GM19395 (cell line): ENCODE data around the gene ADAMTS2.

Source experiments
- ATAC-seq: cut with Tn5 transposase; IDR thresholded peaks from one replicate; pipeline ENCODE4 v1.9.1; 2021; ENCODE audit warnings: mild to moderate bottlenecking, moderate library complexity; ENCODE audit not compliant: unreplicated experiment

Gene ADAMTS2

GRCh38 chr5:179373101-179373934, 28.1 kb upstream of the ADAMTS2 start:
- no peak for ATAC-seq

DNA sequence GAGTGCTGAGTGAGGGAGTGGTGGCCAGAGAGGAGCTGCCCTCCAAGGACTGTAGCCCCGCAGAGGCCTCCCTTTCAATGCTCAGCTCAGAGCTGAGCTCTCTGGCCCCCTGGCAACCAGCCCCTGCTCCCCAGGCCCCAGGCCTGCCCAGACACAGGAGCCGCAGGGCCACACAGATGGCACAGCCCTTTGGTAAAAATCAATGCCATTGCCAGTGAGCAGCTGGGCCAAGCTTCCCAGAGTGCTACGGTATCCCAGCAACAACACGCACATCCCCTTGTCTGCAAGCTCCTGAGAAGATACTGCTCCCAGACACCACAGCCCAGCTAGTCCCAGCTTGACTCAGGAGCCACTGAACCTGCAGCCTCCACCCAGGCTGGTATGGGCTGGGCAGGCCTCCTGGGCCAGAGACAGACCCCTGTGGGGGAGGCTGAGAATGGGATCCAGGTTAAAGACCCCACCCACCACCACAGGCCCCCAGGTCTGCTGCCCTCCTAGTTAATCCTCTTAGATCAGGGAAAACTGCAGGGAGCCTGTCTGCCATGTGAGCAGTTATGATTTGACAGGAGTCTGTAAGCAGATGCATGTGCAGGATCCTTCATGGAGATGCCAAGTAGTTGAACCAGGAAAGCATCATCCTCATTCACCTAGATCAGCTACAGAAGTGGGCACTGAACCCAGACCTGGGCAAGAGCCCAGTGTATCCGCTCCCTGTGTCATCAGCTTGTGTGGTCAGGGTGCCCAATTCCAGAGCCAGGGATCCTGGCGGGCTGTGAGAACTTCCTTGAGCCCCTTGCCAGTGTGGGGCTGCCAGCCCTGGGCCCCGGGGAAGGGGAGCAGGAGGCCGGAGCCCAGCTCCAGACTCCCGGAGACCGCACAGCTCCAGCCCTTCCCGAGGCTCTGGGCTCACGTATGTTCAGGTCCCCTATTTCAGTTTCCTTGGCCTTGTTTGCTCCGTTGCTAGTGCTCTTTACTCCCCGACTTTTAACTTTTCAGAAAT, 26.7 kb upstream of the ADAMTS2 start:
- no peak for ATAC-seq

GRCh38 chr5:179371121-179371510, 25.9 kb upstream of the ADAMTS2 start:
- no peak for ATAC-seq

DNA sequence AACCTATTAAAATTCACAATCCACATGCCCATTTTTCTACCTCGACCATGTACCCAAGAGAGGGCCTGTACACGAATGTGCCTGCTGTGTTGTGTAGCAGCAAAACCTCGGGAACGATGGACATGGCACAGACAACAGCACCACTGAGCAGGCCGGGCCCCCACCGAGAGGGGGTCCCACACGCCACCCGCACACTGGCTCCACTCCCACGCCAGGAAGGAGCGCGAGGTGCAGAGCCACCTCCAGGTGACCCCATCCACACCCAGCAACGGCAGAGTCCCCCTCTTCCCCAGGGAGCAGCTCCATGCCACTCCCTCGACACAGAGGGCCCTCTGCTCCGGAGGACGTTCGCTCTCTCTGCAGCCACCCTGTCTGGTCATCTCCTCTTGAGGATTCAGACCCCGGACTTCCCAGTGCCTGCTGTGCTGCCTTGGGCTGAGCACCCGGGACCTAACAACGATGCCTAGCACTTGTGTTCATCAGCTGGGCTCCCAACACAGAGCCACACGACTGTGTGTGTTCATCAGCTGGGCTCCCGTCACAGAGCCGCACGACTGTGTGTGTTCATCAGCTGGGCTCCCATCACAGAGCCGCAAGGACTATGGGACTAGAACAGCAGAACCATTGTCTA, 25.3 kb upstream of the ADAMTS2 start:
- ATAC-seq = no peak

DNA sequence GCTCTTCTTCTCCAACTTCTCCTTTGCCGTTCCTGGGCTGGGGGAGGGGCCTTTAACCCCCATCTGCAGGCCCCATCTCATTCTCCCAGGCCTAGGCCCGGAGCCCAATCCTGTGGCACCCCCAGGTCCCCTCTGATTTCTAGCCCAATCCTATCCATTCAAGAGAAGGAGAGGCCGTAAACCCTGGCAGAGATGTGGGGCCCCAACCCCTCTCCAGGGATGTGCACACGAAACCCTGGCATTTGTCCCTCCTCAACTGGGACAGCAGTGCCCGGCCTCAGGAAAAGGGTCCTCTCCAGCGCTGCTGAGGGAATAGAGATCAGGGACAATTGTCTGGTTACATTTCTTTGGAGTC, 24.2 kb upstream of the ADAMTS2 start:
- ATAC-seq = no peak

GRCh38 chr5:179368806-179369529, 23.7 kb upstream of the ADAMTS2 start:
- ATAC-seq = no peak

- ATAC-seq = no peak
Measured at GRCh38 chr5:179368126-179368805, 23.0 kb upstream of the ADAMTS2 start.

DNA sequence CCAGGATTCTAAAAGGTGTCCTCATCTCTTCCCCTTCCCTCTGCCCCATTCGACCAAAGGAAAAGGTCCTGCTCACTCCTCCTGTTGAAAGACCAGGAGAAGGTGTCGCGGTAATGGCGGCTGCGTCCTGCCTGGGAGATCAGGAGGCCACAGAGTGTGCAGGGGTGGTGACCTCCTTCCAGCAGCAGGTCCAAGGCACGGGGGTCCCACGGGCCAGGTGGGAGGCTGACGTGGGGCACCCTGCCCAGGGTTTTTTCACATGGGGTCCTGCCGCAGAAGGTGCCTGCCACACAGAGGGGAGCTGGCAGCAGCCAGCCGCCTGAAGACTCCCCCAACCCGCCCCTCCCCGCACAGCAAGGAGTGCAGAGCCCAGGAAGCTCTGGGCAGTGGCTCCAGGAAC, 22.2 kb upstream of the ADAMTS2 start:
- no peak for ATAC-seq

GRCh38 chr5:179362355-179362754, 17.1 kb upstream of the ADAMTS2 start:
- ATAC-seq = no peak

GRCh38 chr5:179361037-179361603, 15.9 kb upstream of the ADAMTS2 start:
- no peak for ATAC-seq

- ATAC-seq = no peak
Measured at GRCh38 chr5:179357031-179357430, 11.8 kb upstream of the ADAMTS2 start.

DNA sequence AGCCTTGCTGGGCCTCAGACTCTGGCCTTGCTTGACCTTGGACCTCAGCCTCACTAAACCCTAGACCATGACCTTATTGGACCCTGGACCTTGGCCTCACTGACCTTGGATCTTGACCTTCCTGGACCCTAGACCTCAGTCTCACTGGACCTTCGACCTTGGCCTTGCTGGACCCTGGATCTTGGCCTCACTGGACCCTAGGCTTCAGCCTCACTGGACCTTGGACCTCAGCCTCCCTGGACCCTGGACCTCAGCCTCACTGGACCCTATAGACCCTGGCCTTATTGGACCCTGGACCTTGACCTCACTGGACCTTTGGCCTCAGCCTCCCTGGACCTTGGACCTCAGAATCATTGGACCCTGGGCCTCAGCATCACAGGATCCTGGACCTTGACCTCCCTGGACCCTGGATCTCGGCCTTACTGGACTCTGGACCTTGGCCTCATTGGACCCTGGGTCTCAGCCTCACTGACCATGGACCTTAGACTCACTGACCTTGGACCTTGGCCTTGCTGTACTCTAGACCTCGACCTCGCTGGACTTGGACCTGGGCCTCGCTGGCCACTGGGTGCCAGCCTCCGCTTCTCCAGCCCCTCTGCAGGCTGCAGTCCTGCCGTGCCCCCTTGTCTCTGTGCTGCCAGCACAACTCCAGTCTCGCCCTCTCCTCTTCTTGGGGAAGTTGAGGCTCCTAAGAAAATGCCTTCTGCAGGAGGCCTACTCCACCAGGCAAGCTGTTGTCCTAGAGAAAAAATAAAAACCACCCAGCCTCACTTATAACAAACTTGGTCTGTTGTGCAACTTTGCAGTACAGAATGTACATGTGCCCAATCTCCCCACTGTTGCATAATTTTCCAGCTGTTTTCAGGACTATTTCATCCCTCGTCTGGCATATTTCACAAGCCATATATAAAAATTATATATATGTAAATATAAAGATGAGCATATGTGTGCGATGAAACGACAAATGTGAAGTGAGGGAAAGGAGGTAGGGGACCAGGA, 11.0 kb upstream of the ADAMTS2 start:
- ATAC-seq = no peak

- ATAC-seq = no peak
Measured at GRCh38 chr5:179354305-179354882, 9.1 kb upstream of the ADAMTS2 start.

DNA sequence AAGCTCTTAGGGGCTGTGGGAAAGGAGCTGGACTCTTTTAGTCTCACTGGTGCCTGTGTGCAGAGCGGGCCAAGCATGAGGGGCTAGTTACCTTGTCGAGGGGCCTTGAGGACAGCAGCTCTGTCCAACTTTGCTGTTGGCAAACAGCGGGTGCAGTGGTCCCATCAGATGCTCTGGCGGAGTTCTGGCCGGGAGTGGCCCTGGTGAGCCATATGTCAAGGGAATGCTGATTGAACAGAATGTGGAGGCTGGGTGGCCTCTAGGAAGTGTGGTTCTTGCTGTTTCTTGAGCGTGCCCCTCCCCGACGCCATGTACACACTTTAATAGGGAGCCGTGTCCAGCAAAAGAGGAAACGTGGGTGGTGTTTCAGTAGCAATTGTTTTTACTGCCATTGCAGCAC, 3.6 kb upstream of the ADAMTS2 start:
- no peak for ATAC-seq

DNA sequence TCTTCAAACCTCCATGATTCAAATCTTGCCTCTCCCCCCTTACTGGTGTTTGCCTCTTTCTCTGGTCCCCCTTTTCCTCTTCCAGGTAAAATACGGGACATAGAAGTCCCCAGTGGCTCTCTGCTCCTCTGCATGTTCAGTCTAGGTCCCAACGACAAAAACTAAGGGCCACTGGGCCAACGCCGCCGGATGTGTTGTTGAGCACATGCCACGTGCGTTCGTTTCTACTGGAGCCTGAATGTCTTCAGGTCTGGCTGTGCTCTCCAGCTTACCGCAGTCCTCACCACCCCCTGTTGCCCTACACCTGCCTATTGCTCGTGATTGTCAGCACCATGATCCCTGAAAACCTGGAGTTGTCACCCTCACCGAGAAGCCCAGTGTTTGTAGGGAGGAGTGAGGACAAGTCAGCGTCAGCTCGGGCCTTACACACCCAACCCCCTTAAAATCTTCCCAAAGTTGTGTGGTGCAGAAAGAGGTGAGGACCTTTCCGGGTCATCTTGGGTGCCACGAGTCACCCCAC, 2.8 kb upstream of the ADAMTS2 start:
- no peak for ATAC-seq

DNA sequence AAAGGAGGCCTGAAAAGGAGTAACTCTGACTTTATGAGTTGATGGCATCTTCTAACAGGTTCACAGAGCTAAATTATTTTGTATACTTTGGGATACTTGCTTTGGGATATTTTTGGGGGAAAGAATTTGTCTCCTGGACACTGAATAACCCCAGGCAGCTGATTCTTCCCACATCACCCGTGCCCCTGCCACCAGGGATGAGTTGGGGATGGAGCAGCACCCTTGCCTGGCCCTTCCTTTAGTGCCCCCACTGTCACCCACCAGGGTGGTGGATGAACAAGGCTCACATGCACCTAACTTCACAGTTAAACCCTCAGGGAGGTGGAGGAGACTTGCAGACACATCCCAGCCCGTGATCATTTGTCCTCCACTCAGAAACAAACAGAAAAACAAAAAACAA, 2.3 kb upstream of the ADAMTS2 start:
- no peak for ATAC-seq

GRCh38 chr5:179346875-179347274, 1.6 kb upstream of the ADAMTS2 start:
- no peak for ATAC-seq

DNA sequence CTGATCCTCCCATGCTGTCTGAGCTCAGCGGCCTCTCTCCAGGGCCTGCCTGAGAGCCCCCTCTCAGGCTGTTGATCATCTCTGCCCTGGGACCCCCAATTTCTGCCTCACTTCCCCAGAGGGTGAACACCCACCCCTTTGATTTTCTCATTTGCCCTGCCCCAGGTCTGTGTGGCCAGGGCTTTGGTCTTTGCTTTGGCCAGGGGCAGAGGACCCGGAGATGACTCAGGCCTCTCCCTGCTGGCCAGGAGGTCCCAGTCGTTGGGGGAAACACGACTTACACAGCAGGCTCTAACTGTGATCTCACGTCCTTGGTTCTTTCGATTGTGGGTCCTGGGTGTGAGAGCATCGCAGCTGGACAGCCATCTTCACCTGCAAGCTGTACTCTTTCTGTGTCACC, 1.1 kb upstream of the ADAMTS2 start:
- ATAC-seq = no peak
